ENCODE measurements around the gene USH1C.

Gene USH1C

DNA sequence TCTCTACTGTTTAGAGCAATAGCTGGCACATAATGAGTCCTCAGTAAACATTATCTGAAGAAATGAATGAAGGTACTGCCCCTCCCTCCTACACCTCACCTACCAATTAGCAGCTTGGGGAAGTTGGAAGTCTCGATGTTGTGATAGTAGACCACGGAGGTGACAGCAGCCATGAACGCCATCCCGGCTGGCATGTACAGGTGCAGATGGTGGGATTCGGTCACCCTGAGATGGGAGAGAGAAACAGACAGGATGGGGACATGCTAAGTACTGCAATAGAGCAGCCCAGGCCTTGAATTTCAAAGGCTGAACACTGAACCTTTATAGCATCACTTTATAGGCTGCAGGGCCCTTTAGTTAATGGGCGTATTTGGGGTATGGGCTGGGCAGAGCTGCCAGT, 74.2 kb downstream of the USH1C start:
- ATAC-seq = no peak
- TF ChIP-seq ZFP3 (CRISPR knock-in tag; IDR thresholded peaks at IDR 0.05) = no peak
- TF ChIP-seq ZNF8 (CRISPR knock-in tag; IDR thresholded peaks at IDR 0.05) = no peak

DNA sequence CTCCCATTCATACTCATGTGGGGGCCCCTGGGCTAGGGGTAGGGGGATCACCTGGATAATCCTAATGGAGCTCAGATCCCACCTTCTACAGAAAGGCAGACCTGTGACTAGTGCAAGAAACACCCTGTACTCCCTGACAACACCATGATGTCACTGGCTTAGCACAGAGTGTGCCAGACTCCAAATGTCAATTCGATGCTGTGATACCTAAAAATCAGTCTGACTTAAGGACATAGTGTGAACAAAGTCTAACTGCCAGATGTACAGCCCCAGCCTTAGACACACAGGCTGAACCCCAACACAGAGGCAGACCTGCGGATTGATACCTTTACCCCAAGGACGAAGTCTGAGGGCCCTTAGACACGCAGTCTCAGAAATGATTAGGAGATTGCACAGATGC, 76.1 kb downstream of the USH1C start:
- no peak for TF ChIP-seq ESRRG (CRISPR knock-in tag; IDR thresholded peaks at IDR 0.05)
- TF ChIP-seq, protein P1, sequence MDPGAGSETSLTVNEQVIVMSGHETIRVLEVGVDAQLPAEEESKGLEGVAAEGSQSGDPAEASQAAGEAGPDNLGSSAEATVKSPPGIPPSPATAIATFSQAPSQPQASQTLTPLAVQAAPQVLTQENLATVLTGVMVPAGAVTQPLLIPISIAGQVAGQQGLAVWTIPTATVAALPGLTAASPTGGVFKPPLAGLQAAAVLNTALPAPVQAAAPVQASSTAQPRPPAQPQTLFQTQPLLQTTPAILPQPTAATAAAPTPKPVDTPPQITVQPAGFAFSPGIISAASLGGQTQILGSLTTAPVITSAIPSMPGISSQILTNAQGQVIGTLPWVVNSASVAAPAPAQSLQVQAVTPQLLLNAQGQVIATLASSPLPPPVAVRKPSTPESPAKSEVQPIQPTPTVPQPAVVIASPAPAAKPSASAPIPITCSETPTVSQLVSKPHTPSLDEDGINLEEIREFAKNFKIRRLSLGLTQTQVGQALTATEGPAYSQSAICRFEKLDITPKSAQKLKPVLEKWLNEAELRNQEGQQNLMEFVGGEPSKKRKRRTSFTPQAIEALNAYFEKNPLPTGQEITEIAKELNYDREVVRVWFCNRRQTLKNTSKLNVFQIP (CRISPR knock-in tag; IDR thresholded peaks at IDR 0.05; ENCODE audit: borderline replicate concordance, low read depth) = no peak
- no peak for ATAC-seq

DNA sequence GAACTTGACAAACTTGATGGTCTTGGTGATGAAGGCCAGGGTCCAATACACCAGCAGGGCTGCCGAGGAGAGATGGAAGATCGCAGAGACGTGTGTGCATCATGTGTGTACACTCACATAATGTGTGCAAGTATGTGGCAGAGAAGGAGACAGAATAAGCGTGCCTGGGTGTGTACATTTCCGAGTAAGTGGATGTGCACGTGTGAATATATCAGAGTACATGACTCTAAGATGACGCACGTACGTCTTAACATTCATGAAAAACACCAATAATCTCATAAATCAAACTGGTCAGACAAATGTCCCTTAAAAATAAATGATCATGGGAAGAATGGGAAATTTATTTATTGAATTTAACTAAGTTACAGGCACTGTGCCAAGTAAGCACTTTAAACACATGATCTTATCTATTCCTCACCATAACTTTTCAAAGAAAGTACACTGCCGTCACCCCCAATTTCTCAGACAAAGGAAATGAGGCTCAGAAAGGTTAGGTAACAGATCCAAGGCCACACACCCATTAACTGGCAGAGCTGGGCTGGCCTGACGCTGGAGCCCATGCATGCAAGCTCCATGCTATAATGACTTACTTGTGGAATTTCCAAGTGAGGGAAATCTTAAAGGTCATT, 80.6 kb downstream of the USH1C start:
- TF ChIP-seq, protein P2, sequence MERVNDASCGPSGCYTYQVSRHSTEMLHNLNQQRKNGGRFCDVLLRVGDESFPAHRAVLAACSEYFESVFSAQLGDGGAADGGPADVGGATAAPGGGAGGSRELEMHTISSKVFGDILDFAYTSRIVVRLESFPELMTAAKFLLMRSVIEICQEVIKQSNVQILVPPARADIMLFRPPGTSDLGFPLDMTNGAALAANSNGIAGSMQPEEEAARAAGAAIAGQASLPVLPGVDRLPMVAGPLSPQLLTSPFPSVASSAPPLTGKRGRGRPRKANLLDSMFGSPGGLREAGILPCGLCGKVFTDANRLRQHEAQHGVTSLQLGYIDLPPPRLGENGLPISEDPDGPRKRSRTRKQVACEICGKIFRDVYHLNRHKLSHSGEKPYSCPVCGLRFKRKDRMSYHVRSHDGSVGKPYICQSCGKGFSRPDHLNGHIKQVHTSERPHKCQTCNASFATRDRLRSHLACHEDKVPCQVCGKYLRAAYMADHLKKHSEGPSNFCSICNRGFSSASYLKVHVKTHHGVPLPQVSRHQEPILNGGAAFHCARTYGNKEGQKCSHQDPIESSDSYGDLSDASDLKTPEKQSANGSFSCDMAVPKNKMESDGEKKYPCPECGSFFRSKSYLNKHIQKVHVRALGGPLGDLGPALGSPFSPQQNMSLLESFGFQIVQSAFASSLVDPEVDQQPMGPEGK (CRISPR knock-in tag; IDR thresholded peaks at IDR 0.05; ENCODE audit: borderline replicate concordance) = 0 out of 2 replicates have a peak, but pooled peaks have one; percentile 39
- TF ChIP-seq ZNF8 (CRISPR knock-in tag; IDR thresholded peaks at IDR 0.05) (no peak), ISL1 (CRISPR knock-in tag; IDR thresholded peaks at IDR 0.05) (peak; percentile 99), TOX (CRISPR knock-in tag; IDR thresholded peaks at IDR 0.05; ENCODE audit: borderline replicate concordance) (peak; percentile 94), ZNF565 (CRISPR knock-in tag; conservative IDR thresholded peaks at IDR 0.05; ENCODE audit: low read depth) (no peak), CSDC2 (CRISPR knock-in tag; IDR thresholded peaks at IDR 0.05) (no peak)
- TF ChIP-seq, protein P3, sequence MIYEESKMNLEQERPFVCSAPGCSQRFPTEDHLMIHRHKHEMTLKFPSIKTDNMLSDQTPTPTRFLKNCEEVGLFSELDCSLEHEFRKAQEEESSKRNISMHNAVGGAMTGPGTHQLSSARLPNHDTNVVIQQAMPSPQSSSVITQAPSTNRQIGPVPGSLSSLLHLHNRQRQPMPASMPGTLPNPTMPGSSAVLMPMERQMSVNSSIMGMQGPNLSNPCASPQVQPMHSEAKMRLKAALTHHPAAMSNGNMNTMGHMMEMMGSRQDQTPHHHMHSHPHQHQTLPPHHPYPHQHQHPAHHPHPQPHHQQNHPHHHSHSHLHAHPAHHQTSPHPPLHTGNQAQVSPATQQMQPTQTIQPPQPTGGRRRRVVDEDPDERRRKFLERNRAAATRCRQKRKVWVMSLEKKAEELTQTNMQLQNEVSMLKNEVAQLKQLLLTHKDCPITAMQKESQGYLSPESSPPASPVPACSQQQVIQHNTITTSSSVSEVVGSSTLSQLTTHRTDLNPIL (CRISPR knock-in tag; IDR thresholded peaks at IDR 0.05; ENCODE audit: low read depth) = no peak
- ATAC-seq = peak; percentile 91

DNA sequence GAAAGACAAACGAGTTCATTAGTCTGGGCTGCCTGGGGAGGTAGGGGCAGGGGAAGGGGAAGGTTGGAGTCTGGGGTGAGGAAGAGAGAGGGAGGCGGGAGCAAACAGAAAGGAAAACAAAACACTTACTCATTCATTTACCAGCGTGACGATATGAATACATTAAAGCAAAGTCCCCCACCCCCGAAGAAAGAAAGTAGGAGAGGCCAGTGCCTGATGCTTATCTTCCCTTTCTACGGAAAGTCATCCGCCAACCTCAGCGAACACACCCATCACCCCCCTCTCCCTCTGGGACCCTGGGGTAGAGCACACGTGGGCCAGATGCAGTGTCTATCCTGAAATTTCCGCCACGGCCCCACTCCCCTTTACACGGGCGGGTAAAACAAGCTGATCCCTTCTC, 81.3 kb downstream of the USH1C start:
- ATAC-seq = no peak; the same call in 2 of the 3 replicates
- TF ChIP-seq RARB (CRISPR knock-in tag; IDR thresholded peaks at IDR 0.05) (no peak), TCF4 (CRISPR knock-in tag; IDR thresholded peaks at IDR 0.05; ENCODE audit: borderline replicate concordance) (no peak), ZNF565 (CRISPR knock-in tag; conservative IDR thresholded peaks at IDR 0.05; ENCODE audit: low read depth) (no peak), ZFP3 (CRISPR knock-in tag; IDR thresholded peaks at IDR 0.05) (no peak), BACH2 (CRISPR knock-in tag; IDR thresholded peaks at IDR 0.05; ENCODE audit: borderline replicate concordance) (no peak), SNAI2 (CRISPR knock-in tag; IDR thresholded peaks at IDR 0.05) (no peak), ESRRG (CRISPR knock-in tag; IDR thresholded peaks at IDR 0.05) (no peak), TOX (CRISPR knock-in tag; IDR thresholded peaks at IDR 0.05; ENCODE audit: borderline replicate concordance) (no peak)
- TF ChIP-seq, protein P4, sequence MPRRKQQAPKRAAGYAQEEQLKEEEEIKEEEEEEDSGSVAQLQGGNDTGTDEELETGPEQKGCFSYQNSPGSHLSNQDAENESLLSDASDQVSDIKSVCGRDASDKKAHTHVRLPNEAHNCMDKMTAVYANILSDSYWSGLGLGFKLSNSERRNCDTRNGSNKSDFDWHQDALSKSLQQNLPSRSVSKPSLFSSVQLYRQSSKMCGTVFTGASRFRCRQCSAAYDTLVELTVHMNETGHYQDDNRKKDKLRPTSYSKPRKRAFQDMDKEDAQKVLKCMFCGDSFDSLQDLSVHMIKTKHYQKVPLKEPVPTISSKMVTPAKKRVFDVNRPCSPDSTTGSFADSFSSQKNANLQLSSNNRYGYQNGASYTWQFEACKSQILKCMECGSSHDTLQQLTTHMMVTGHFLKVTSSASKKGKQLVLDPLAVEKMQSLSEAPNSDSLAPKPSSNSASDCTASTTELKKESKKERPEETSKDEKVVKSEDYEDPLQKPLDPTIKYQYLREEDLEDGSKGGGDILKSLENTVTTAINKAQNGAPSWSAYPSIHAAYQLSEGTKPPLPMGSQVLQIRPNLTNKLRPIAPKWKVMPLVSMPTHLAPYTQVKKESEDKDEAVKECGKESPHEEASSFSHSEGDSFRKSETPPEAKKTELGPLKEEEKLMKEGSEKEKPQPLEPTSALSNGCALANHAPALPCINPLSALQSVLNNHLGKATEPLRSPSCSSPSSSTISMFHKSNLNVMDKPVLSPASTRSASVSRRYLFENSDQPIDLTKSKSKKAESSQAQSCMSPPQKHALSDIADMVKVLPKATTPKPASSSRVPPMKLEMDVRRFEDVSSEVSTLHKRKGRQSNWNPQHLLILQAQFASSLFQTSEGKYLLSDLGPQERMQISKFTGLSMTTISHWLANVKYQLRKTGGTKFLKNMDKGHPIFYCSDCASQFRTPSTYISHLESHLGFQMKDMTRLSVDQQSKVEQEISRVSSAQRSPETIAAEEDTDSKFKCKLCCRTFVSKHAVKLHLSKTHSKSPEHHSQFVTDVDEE (CRISPR knock-in tag; IDR thresholded peaks at IDR 0.05) = no peak
- TF ChIP-seq, protein P3 (CRISPR knock-in tag; IDR thresholded peaks at IDR 0.05; ENCODE audit: low read depth) = no peak
- TF ChIP-seq, protein P1 (CRISPR knock-in tag; IDR thresholded peaks at IDR 0.05; ENCODE audit: borderline replicate concordance, low read depth) = no peak

All from SK-N-SH treated with all-trans-retinoic acid at 6 μM for 48 hours (cell line).